GM18951 (cell line): Measurements from ENCODE around the gene MPPED2.

Experiments
- POLR2A ChIP-seq: IDR thresholded peaks from 4 replicates; pipeline ENCODE4 v1.6.1; 2011; ENCODE audit warnings: mild to moderate bottlenecking; ENCODE audit not compliant: insufficient read length, insufficient read depth; ENCODE audit errors: extremely low read depth
- in situ Hi-C: fragments of 300-500 bp; cut with MboI; formaldehyde crosslinking; loops from one replicate; pipeline ENCODE4 v1.12.0; 2022; ENCODE audit warnings: low sequenced_read_pairs, mixed read lengths, inconsistent platforms; ENCODE audit not compliant: unreplicated experiment

The MPPED2 gene

DNA sequence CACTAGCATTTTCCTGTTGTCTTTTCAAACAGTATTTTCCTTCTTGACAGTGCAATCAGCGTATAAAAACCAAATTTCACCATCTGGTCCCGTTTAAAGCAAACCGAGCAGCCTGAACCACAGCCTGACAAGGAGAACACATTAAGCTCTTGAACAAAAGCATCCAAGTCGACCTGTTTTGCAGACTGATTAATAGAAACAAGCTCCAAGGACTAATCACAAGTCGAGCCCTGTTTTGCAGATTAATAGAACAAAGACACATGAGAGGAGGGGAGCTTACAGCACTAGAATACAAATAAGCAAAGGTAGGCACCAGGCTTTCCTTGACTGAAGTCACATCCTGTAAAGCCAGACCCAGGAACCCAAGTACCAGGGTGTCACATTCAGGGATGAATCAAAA lies 104.8 kb downstream of the MPPED2 start:
- TF ChIP-seq POLR2A: no peak
- in situ Hi-C loops: no loop called here

- in situ Hi-C loops: no loop called here
Observed at GRCh38 chr11:30479899-30480298, 106.3 kb downstream of the MPPED2 start.

DNA sequence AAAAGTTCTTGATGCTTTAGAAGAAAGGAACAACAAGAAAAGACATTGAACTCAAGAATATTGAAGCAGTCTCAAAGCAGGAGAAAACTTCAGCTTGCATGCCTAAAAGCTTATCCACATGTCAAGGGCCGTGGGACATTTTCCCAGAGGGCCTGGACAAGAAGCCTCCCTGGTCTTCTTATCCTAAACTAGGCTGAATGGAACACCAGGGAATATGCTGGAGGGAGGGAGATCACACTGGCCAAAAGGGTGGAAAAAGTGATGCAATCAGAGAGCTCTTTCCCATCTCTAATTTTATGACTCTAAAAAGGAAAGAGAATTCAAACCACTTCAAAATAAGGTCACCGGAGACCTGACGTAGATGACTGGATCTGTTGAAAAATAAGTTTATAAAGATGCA lies 107.2 kb downstream of the MPPED2 start:
- TF ChIP-seq POLR2A: no peak
- in situ Hi-C loops: no loop called here

More at GRCh38 chr11:30479899-30480298, 106.3 kb downstream of the MPPED2 start:
- no peak for TF ChIP-seq POLR2A

- in situ Hi-C loops: no loop called here
- TF ChIP-seq POLR2A: no peak
Observed at GRCh38 chr11:30477061-30477460, 109.1 kb downstream of the MPPED2 start.

DNA sequence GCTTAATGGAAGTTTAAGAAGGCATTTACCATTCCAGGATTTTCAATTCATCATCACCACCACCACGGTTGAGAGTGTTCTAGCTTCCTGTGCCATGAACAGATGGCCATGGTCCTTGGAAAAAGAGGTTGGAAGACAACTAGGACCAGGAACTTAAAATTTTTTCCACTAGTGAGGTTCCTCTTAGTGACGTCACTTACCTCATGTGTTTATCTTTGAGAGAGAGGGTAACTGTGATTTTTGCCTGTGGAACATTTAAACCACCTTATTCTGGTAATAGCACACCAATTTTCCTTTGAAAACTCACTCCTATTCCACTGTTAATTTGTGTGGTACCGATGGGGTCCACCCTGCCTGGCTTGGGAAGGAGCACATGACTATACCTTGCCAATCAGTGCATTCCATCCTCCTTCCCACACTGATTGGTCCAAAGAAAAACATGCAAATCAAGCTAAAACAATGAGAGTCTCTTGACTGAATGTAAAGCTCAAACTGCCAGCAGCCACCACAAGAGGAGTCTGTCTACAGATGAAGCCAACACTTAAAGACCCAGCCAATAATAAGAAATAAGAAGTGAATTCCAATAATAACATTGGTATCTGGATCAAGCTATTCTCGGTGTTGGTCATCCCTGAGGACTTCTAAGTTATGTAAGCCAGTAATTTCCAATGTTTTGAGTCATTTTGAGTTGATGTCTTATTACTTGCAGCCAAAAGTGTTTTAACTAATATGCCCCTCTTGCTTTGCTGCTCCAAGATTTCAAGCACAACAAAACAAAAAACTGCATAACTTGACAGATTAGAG lies 111.8 kb downstream of the MPPED2 start:
- in situ Hi-C loops: no loop called here
- TF ChIP-seq POLR2A: no peak

DNA sequence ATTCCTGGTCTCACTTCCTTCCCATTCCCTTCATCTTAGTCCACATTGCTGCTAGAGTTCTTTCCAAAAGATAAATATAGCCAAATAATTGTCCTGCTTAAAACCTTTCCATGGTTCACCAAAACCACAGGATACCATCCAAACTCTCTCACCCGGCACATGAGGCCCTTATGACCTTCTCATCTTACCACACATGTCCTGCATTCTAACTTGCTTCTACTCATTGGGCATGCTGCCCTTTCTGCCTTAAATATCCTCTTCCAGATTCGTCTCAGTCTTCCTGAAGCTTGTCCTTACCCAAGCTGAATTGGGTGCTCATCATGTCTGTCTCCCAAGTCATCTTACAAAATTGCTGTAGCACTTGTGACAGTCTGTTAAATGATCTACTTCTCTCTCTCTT lies 114.9 kb downstream of the MPPED2 start:
- no peak for TF ChIP-seq POLR2A
- in situ Hi-C loops: no loop called here

DNA sequence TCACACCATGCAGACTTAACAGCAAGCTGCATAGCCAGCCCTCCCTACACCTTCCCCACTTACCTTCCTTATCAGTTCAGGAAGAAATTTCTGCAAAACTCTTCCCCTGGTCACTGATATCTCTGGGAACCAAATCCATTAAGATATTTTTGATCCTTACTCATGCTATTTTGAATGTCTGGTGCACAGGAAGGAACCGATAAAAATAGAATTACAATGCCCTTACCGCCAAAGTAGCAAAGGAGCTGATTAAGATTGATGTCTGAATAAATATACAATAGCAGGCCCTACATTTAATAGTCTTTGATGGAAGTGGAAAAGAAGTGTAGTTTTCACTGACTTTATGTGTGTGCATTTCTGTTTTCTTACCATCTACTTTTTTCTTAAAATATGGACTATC lies 117.3 kb downstream of the MPPED2 start:
- TF ChIP-seq POLR2A: no peak
- in situ Hi-C loops: no loop called here

DNA sequence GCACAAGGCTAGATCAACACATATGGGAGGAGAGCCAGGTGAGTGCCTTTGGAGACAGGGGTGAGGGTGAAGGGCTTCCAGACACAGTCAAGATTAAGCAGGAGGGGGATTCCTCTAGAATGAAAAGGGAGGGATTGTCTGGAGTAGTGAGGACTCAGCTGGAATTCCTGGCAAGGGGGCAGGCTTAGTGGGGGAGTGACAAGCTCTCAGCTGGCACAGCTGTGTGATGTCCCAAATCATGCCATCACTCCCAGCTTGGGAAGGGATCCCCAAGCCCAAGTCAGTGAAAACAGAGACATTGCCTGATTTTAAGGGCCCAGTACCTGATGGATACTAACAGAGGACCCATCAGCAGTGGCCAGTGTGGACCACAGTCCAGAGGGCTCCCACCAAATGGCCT lies 119.0 kb downstream of the MPPED2 start:
- no peak for TF ChIP-seq POLR2A
- in situ Hi-C loops: no loop called here

DNA sequence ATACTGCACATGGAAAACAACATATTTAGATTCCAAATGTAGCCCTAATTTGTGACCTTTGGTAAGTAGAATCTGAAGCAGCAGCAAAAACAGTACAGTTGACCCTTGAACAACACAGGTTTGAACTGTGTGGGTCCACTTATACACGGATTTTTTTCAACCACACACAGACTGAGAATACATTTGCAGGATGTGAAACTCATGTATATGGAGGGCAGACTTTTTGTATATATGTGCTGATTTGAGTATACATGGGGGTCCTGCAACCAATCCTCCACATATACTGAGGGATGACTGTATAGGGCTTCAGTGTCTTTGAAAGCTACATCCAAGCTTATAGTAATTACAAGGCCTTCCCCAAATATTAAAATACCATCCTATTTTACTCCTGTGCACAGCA lies 120.5 kb downstream of the MPPED2 start:
- in situ Hi-C loops: no loop called here
- no peak for TF ChIP-seq POLR2A

DNA sequence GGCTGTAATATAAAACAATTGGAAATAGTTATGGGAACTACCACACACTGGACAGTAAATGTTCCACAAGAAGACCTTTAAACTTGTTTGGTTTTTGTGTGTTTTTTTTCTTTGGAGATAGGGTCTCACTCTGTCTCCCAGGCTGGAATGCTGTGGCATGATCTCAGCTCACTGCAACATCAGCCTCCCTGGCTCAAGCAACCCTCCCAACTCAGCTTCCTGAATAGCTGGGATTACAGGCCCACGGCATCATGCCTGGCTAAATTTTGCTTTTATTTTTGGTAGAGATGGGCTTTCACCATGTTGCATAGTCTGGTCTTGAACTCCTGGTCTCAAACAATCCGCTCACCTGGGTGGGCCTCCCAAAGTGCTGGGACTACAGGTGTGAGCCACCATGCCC lies 121.0 kb downstream of the MPPED2 start:
- no peak for TF ChIP-seq POLR2A

DNA sequence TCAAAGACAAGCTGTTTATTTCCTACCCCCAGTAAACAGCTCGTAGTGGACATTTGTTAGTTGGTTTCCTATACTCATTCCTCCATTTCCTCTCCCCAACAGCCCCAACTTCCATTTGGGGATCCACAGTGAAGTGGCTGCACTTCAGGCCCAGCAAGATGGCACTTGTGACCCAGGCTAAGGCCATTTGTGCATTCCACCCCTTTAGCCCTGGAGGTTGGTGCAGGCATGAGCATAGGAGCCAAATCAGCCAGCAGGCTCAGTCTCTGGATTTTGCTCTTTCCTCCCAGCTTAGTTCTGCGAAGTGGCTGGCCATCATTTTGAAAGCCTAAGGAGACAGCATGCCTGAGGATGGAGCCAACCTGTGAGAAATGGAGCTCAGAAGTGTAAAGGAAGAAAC lies 122.9 kb downstream of the MPPED2 start:
- in situ Hi-C loops: no loop called here
- no peak for TF ChIP-seq POLR2A

More for the DNA sequence above, 121.0 kb downstream of the MPPED2 start:
- in situ Hi-C loops: no loop called here

- in situ Hi-C loops: no loop called here
- no peak for TF ChIP-seq POLR2A
Observed at GRCh38 chr11:30462421-30462820, 123.7 kb downstream of the MPPED2 start.

DNA sequence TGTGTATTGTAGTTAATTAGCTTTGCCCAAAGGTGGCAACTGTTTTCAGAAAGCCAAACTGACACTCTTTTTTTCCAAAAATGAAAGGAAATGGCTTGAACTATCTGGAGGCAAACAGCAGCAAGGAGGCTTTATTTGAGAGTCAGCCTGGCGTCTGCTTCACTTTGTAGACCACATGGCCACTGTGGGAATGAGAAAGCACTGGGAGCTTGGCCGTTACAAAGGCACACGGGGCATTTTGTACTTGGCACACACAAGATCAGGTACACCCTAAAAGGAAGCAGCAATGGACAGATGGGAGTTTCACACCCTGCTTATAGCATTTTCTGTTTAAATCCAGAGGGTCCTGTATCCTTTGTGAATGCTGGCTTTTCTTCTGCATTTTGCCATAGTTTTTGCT lies 126.3 kb downstream of the MPPED2 start:
- TF ChIP-seq POLR2A: no peak
- in situ Hi-C loops: no loop called here

- in situ Hi-C loops: no loop called here
- no peak for TF ChIP-seq POLR2A
Observed at GRCh38 chr11:30459306-30459705, 126.8 kb downstream of the MPPED2 start.

- no peak for TF ChIP-seq POLR2A
- in situ Hi-C loops: no loop called here
Observed at GRCh38 chr11:30458541-30458940, 127.6 kb downstream of the MPPED2 start.

DNA sequence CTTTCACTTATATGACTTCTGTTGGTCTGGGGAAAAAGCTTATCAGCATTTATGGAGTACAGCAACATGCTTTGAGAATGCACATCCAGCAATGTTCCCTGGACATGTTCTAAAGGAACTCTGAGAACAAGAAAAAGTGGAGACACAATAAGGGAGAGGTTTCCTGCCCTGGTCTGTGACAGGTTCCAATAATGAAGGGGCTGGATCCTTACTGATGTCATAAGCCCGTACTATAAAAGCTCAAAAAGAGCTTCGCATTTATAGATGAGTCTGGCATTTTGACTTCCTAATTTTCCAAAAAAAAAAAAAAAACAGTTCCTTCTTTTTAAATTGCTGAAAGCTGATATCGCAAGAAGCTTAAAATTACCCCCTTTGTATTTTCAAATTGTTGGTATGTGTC lies 129.1 kb downstream of the MPPED2 start:
- TF ChIP-seq POLR2A: no peak
- in situ Hi-C loops: no loop called here
